Loucy (cell line): ENCODE measurements around the gene KCNK13.

Experiments
- EZH2phosphoT487 ChIP-seq: fragments of 200-600 bp; IDR thresholded peaks from 2 replicates; pipeline ENCODE4 v1.6.1; 2018; ENCODE audit warnings: antibody characterized with exemption, mild to moderate bottlenecking, moderate library complexity, borderline replicate concordance
- TF ChIP-seq, protein P1 (sequence below): fragments of 200-600 bp; sonication (generic); conservative IDR thresholded peaks from 2 replicates; pipeline ENCODE4 v1.5.1; 2014; ENCODE audit warnings: mild to moderate bottlenecking, antibody characterized with exemption, low read length

DNA sequence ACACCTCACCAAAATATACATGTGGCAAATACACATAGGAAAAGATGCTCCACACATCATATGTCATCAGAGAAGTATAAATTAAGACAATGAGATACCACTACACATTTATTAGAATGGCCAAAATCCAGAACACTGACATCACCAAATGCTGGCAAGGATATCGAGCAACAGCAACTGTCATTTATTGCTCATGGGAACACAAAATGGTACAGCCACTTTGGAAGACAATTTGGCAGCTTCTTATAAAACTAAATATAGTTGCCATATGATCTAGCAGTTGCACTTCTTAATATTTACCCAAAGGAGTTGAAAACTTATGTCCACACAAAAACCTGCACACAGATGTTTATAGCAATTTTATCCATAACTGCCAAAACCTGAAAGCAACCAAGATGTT lies 7.0 kb upstream of the KCNK13 start:
- TF ChIP-seq, protein P1, sequence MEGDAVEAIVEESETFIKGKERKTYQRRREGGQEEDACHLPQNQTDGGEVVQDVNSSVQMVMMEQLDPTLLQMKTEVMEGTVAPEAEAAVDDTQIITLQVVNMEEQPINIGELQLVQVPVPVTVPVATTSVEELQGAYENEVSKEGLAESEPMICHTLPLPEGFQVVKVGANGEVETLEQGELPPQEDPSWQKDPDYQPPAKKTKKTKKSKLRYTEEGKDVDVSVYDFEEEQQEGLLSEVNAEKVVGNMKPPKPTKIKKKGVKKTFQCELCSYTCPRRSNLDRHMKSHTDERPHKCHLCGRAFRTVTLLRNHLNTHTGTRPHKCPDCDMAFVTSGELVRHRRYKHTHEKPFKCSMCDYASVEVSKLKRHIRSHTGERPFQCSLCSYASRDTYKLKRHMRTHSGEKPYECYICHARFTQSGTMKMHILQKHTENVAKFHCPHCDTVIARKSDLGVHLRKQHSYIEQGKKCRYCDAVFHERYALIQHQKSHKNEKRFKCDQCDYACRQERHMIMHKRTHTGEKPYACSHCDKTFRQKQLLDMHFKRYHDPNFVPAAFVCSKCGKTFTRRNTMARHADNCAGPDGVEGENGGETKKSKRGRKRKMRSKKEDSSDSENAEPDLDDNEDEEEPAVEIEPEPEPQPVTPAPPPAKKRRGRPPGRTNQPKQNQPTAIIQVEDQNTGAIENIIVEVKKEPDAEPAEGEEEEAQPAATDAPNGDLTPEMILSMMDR, result no peak
- no peak for TF ChIP-seq EZH2phosphoT487
